Thyroid gland (tissue), 4 donors: ENCODE data around the gene CDH23.

Source experiments
- POLR2A ChIP-seq, 2 donors: fragments of 450-650 bp; IDR thresholded peaks; one replicate each; pipeline ENCODE4 v1.6.1; 2017; ENCODE audit warnings: antibody characterized with exemption in 2 of 2, mild to moderate bottlenecking in 2 of 2, moderate library complexity in 1 of 2
- TF ChIP-seq, protein P1 (sequence below), 6 experiments: fragments of 200-600 bp in 3 of 6; fragments of 450-650 bp in 3 of 6; sonication (generic) in 3 of 6; IDR thresholded peaks; one replicate each; pipeline ENCODE4 v1.5.1; 2016 to 2019; ENCODE audit warnings: antibody characterized with exemption in 6 of 6, mild to moderate bottlenecking in 2 of 6, inconsistent platforms in 1 of 6, moderate library complexity in 1 of 6

DNA sequence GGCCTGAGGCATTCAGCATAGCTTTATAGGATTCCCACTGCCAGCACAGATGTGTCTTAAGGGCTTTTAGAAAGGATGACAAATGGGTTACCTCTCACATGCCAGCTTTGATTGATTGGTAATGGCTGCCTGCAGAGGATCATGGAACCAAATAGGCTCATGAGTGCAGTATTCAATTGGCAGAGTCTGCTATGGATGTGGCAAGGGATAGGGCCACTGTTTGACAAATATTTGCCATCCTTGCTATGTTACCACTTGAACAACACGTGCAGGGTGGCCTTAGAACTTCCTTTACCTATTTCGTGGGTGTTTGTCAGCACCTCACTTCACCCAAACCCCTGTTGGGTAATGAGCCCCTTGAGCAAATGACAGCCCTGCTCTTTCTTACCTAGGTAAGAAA is 183.7 kb downstream of the CDH23 start:
- TF ChIP-seq, protein P1, sequence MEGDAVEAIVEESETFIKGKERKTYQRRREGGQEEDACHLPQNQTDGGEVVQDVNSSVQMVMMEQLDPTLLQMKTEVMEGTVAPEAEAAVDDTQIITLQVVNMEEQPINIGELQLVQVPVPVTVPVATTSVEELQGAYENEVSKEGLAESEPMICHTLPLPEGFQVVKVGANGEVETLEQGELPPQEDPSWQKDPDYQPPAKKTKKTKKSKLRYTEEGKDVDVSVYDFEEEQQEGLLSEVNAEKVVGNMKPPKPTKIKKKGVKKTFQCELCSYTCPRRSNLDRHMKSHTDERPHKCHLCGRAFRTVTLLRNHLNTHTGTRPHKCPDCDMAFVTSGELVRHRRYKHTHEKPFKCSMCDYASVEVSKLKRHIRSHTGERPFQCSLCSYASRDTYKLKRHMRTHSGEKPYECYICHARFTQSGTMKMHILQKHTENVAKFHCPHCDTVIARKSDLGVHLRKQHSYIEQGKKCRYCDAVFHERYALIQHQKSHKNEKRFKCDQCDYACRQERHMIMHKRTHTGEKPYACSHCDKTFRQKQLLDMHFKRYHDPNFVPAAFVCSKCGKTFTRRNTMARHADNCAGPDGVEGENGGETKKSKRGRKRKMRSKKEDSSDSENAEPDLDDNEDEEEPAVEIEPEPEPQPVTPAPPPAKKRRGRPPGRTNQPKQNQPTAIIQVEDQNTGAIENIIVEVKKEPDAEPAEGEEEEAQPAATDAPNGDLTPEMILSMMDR (IDR thresholded peaks at IDR 0.05): no peak
- TF ChIP-seq POLR2A (IDR thresholded peaks at IDR 0.05): no peak
